Measurements from ENCODE around the gene CHST8.

DNA sequence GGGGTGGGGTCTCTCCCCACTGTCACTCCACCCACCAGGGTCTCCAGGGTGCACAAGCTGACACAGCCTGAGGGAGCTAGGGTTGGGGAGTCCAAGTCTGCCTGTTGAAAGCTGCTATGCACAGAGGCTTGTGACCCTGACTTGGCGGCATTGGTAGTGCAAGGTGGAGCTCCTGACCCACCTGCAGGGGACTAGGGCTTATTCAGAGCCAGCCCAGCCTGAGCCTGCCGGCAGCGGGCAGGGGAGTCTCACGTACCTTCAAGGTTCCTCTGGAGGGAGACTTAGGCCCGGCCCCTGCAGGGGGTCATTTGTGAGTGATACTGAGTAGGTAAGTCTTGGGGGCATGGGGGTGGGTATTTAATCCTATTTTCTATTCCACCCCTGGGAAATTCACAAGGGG lies 179.7 kb downstream of the CHST8 start:
- TF ChIP-seq, protein P1, sequence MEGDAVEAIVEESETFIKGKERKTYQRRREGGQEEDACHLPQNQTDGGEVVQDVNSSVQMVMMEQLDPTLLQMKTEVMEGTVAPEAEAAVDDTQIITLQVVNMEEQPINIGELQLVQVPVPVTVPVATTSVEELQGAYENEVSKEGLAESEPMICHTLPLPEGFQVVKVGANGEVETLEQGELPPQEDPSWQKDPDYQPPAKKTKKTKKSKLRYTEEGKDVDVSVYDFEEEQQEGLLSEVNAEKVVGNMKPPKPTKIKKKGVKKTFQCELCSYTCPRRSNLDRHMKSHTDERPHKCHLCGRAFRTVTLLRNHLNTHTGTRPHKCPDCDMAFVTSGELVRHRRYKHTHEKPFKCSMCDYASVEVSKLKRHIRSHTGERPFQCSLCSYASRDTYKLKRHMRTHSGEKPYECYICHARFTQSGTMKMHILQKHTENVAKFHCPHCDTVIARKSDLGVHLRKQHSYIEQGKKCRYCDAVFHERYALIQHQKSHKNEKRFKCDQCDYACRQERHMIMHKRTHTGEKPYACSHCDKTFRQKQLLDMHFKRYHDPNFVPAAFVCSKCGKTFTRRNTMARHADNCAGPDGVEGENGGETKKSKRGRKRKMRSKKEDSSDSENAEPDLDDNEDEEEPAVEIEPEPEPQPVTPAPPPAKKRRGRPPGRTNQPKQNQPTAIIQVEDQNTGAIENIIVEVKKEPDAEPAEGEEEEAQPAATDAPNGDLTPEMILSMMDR (IDR thresholded peaks at IDR 0.05; ENCODE audit: low read length) = no peak
- TF ChIP-seq EZH2 (optimal IDR thresholded peaks at IDR 0.05; ENCODE audit: low read depth, low read length) = no peak
